ENCODE data around the gene OLA1.

GRCh38 chr2:174176898-174177297, 71.4 kb downstream of the OLA1 start:
- TF ChIP-seq CTCF (conservative IDR thresholded peaks at IDR 0.05; ENCODE audit: low read depth, low read length) (no peak), MXI1 (IDR thresholded peaks at IDR 0.05; ENCODE audit: borderline replicate concordance, low read depth, low read length) (no peak), POLR2A (IDR thresholded peaks at IDR 0.05; ENCODE audit: low read depth, low read length) (no peak), MAFK (IDR thresholded peaks at IDR 0.05; ENCODE audit: low read depth, low read length) (no peak), RAD21 (IDR thresholded peaks at IDR 0.05; ENCODE audit: low read length) (no peak)

Measured in IMR-90 (cell line).